ENCODE data around the gene PAX5. TPM values are rescaled to one million over a fixed set of nuclear protein-coding genes. Genes with fewer than 3 reads are reported as not detected.

Gene PAX5
- polyA plus RNA-seq, 1 of the 3 experiments (the other 2 are of a cell fraction) = 0.05 TPM

DNA sequence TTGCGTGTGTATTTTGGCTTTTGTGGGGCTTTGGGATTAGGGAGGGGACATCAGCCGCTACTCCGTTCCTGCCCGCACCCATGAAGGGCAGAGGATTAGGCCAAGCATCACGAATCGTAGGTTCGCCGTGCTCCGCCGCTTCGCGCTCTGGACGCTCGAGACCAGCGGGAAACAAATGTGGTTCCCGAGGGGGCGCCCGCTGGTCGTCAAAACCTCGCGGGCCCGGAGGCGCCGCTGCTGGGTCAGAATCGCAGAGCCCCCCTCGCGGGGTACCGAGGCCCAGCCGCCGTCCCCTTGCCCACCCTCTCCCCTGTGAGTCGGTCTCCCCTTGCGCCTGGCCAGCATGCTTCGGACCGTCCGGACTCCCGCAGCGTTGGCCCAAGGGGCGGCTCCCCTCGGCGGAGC is 2.3 kb upstream of the PAX5 start:
- Histone ChIP-seq H3K4me2 (peak overlapping the region; percentile 86), H3K4me3 (ENCODE audit: low read depth in 2 of 2, low read length in 1 of 2) (peak overlapping the region; percentile 48 to 63), H3K9ac (no peak overlapping the region), H4K20me1 (ENCODE audit: insufficient read depth) (no peaks in the 10 kb centered on the region), H2AFZ (ENCODE audit: low read depth) (peak overlapping the region; percentile 85), H3K27me3 (ENCODE audit: insufficient read depth) (peaks cover 87% of the 10 kb centered on the region), H3K36me3 (replicated peaks in 1 of 2; ENCODE audit: control insufficient read depth in 1 of 2, insufficient read depth in 2 of 2, low read length in 1 of 2) (no peaks in the 10 kb centered on the region), H3F3A (replicated peaks; ENCODE audit: insufficient read depth) (no peaks in the 10 kb centered on the region), H3K9me3 (no peaks in the 10 kb centered on the region), H3K79me2 (ENCODE audit: insufficient read depth) (no peaks in the 10 kb centered on the region), H3K9me2 (no peaks in the 10 kb centered on the region), H3K4me1 (ENCODE audit: control insufficient read depth in 1 of 2, insufficient read depth in 2 of 2, low read depth in 1 of 2, low read length in 1 of 2) (peaks cover 3 to 11% of the 10 kb centered on the region in 2 experiments; a peak in 1 of 4 replicates), H3K27ac (ENCODE audit: low read depth in 2 of 2, low read length in 1 of 2) (no peak overlapping the region)
- no peak for DNase-seq
- ChIA-PET CTCF (interaction anchor here (1.0 to 4.0 kb wide), 5 partner anchors 10 to 163 kb away, joined by 3 to 11 read pairs (median 3); no protein-coding TSS in a partner anchor), POLR2A (interaction anchor here (1.1 kb wide), 1 partner anchor 9 kb away, joined by 4 read pairs; no protein-coding TSS in a partner anchor)
- 13% methylated on average over 4 of the region's 40 CpGs for WGBS (ENCODE audit: low lambda C conversion rate)
- TF ChIP-seq JUND (IDR thresholded peaks at IDR 0.05) (no peak), EZH2phosphoT487 (IDR thresholded peaks at IDR 0.05; ENCODE audit: borderline replicate concordance, low read depth) (peak; percentile 97), RXRA (IDR thresholded peaks at IDR 0.05; ENCODE audit: borderline replicate concordance, low read depth) (no peak)
- TF ChIP-seq, protein P1, sequence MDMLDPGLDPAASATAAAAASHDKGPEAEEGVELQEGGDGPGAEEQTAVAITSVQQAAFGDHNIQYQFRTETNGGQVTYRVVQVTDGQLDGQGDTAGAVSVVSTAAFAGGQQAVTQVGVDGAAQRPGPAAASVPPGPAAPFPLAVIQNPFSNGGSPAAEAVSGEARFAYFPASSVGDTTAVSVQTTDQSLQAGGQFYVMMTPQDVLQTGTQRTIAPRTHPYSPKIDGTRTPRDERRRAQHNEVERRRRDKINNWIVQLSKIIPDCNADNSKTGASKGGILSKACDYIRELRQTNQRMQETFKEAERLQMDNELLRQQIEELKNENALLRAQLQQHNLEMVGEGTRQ (IDR thresholded peaks at IDR 0.05; ENCODE audit: borderline replicate concordance, low read depth, low read length) = no peak

DNA sequence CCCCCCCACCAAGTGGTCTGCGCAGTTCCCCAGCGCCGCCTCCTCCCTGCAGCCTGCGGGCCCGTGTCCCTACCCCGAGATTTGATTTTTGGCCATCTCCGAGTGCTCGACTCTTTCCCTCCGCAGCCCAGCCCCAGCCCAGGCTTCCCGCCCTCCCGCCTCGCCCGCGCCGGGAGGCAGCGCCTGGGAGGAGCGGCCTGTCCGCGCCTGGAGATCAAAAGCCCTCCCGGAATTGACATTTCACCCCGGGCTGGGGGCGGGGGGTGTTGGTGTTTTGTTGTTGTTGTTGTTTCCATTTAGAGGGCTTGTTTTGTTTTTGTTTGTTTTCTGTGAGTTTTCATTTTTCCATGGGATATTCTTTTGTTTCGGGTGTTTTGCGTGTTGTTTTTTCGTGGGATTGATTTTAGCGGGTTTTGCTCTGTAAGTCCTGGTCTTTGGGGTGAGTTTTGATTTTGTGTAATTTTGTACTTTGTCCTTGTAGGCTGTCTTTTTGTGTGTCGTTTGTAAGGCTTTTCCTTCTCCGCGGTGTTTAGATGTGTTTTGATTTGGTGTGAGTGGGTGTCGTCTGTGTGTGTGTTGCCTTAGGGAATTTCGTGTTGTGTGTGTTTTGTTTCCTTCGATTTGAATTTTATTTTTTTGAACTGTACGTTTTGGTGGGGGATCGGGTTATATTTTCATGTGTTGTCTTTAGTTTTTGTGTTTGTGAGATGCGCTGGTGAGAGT is 1.7 kb upstream of the PAX5 start:
- Histone ChIP-seq H3K27ac (ENCODE audit: low read depth in 2 of 2, low read length in 1 of 2) (no peak overlapping the region), H3K27me3 (ENCODE audit: insufficient read depth) (peaks cover 88% of the 10 kb centered on the region), H3K9me3 (no peaks in the 10 kb centered on the region), H3F3A (replicated peaks; ENCODE audit: insufficient read depth) (no peaks in the 10 kb centered on the region), H2AFZ (ENCODE audit: low read depth) (no peak overlapping the region), H3K79me2 (ENCODE audit: insufficient read depth) (no peaks in the 10 kb centered on the region), H3K4me3 (ENCODE audit: low read depth in 2 of 2, low read length in 1 of 2) (peak overlapping the region in 1 of 2 experiments; percentile 63; a peak in 2 of 4 replicates), H4K20me1 (ENCODE audit: insufficient read depth) (no peaks in the 10 kb centered on the region), H3K9ac (no peak overlapping the region), H3K4me2 (no peak overlapping the region; the same call in 1 of the 2 replicates), H3K36me3 (replicated peaks in 1 of 2; ENCODE audit: control insufficient read depth in 1 of 2, insufficient read depth in 2 of 2, low read length in 1 of 2) (no peaks in the 10 kb centered on the region), H3K9me2 (no peaks in the 10 kb centered on the region), H3K4me1 (ENCODE audit: control insufficient read depth in 1 of 2, insufficient read depth in 2 of 2, low read depth in 1 of 2, low read length in 1 of 2) (peaks cover 3 to 11% of the 10 kb centered on the region in 2 experiments; a peak in 1 of 4 replicates)
- POLR2A ChIA-PET = no interaction called here
- CTCF ChIA-PET = interaction anchor here (1.4 to 4.0 kb wide), 3 partner anchors 10 to 30 kb away, joined by 3 to 11 read pairs (median 3); no protein-coding TSS in a partner anchor
- no peak for TF ChIP-seq FOSL2 (IDR thresholded peaks at IDR 0.05; ENCODE audit: borderline replicate concordance, low read depth)
- TF ChIP-seq EZH2phosphoT487 (IDR thresholded peaks at IDR 0.05; ENCODE audit: borderline replicate concordance, low read depth) = peak; percentile 92; the same call in 1 of the 2 replicates
- DNase-seq = peak; percentile 70
- 9% methylated on average over 35 of the region's 35 CpGs for WGBS (ENCODE audit: low lambda C conversion rate)

DNA sequence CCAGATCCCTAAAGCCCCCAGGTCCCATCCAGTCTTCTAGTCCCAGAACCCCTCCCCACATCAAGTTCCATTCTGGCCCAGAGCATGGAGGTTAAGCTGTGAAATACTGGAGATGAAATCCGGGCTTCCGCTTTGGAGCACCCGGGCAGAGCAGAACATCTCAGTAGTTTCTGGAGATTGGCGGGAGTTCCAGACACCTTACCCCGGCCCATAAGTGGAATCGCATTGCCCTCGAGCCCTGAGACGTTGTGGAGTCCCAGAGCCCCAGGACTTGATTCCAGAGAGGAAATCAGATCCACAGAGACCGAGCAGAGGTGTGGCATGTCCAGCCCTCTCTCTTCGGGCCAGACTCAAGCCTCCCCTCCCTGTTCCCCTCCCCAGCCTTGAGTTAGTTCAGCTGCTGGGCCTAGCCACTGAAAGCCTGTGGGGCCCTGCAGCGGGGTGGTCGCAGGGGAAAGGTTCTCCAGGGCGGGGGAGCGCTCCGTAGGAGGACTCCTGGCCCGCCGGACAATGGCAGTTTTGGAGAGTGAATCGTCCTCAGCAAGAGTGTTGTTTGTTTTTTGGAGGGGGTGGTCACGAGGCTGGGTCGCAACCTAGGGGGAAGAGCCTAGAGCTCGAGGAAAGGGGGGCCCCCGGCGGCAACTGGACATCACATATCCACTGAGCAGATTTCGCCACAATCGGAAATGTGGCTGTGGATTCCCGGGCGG is 1.0 kb upstream of the PAX5 start:
- H4K20me1 ChIP-seq (ENCODE audit: insufficient read depth) = no peaks in the 10 kb centered on the region
- WGBS (ENCODE audit: low lambda C conversion rate) = 25% methylated on average over 15 of the region's 27 CpGs
- H2AFZ ChIP-seq (ENCODE audit: low read depth) = no peak overlapping the region
- DNase-seq = peak; percentile 38
- no peaks in the 10 kb centered on the region for H3K9me3 ChIP-seq
- no peak overlapping the region for H3K9ac ChIP-seq
- peaks cover 3 to 11% of the 10 kb centered on the region in 2 experiments; a peak in 1 of 4 replicates for H3K4me1 ChIP-seq (ENCODE audit: control insufficient read depth in 1 of 2, insufficient read depth in 2 of 2, low read depth in 1 of 2, low read length in 1 of 2)
- ChIA-PET CTCF (interaction anchor here (1.4 to 1.5 kb wide), 2 partner anchors 25 to 29 kb away, joined by 3 read pairs; no protein-coding TSS in a partner anchor), POLR2A (no interaction called here)
- no peak overlapping the region for H3K27ac ChIP-seq (ENCODE audit: low read depth in 2 of 2, low read length in 1 of 2)
- no peak overlapping the region; a peak in 1 of 4 replicates for H3K4me3 ChIP-seq (ENCODE audit: low read depth in 2 of 2, low read length in 1 of 2)
- H3K9me2 ChIP-seq = no peaks in the 10 kb centered on the region
- H3K27me3 ChIP-seq (ENCODE audit: insufficient read depth) = peaks cover 93% of the 10 kb centered on the region
- no peaks in the 10 kb centered on the region for H3K36me3 ChIP-seq (replicated peaks in 1 of 2; ENCODE audit: control insufficient read depth in 1 of 2, insufficient read depth in 2 of 2, low read length in 1 of 2)
- no peaks in the 10 kb centered on the region for H3F3A ChIP-seq (replicated peaks; ENCODE audit: insufficient read depth)
- H3K79me2 ChIP-seq (ENCODE audit: insufficient read depth) = no peaks in the 10 kb centered on the region
- no peak overlapping the region for H3K4me2 ChIP-seq
- TF ChIP-seq RXRA (IDR thresholded peaks at IDR 0.05; ENCODE audit: borderline replicate concordance, low read depth) (no peak), SMC3 (IDR thresholded peaks at IDR 0.05; ENCODE audit: low read depth, low read length) (no peak), FOSL2 (IDR thresholded peaks at IDR 0.05; ENCODE audit: borderline replicate concordance, low read depth) (no peak), CHD2 (IDR thresholded peaks at IDR 0.05; ENCODE audit: low read length, partially characterized antibody) (no peak), NFIC (IDR thresholded peaks at IDR 0.05; ENCODE audit: borderline replicate concordance) (no peak), YY1 (IDR thresholded peaks at IDR 0.05; ENCODE audit: low read depth) (no peak), FOXJ3 (CRISPR knock-in tag; IDR thresholded peaks at IDR 0.05) (no peak)
- TF ChIP-seq, protein P2, sequence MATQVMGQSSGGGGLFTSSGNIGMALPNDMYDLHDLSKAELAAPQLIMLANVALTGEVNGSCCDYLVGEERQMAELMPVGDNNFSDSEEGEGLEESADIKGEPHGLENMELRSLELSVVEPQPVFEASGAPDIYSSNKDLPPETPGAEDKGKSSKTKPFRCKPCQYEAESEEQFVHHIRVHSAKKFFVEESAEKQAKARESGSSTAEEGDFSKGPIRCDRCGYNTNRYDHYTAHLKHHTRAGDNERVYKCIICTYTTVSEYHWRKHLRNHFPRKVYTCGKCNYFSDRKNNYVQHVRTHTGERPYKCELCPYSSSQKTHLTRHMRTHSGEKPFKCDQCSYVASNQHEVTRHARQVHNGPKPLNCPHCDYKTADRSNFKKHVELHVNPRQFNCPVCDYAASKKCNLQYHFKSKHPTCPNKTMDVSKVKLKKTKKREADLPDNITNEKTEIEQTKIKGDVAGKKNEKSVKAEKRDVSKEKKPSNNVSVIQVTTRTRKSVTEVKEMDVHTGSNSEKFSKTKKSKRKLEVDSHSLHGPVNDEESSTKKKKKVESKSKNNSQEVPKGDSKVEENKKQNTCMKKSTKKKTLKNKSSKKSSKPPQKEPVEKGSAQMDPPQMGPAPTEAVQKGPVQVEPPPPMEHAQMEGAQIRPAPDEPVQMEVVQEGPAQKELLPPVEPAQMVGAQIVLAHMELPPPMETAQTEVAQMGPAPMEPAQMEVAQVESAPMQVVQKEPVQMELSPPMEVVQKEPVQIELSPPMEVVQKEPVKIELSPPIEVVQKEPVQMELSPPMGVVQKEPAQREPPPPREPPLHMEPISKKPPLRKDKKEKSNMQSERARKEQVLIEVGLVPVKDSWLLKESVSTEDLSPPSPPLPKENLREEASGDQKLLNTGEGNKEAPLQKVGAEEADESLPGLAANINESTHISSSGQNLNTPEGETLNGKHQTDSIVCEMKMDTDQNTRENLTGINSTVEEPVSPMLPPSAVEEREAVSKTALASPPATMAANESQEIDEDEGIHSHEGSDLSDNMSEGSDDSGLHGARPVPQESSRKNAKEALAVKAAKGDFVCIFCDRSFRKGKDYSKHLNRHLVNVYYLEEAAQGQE (IDR thresholded peaks at IDR 0.05; ENCODE audit: low read depth, low read length) = no peak
- TF ChIP-seq, protein P3, sequence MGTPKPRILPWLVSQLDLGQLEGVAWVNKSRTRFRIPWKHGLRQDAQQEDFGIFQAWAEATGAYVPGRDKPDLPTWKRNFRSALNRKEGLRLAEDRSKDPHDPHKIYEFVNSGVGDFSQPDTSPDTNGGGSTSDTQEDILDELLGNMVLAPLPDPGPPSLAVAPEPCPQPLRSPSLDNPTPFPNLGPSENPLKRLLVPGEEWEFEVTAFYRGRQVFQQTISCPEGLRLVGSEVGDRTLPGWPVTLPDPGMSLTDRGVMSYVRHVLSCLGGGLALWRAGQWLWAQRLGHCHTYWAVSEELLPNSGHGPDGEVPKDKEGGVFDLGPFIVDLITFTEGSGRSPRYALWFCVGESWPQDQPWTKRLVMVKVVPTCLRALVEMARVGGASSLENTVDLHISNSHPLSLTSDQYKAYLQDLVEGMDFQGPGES (IDR thresholded peaks at IDR 0.05; ENCODE audit: low read depth, low read length) = no peak
